MM.1S (cell line): ENCODE results near the gene SSX2IP.

Source experiments
- CTCF ChIP-seq: fragments of 300-600 bp; sonication (generic); IDR thresholded peaks from 2 replicates; pipeline ENCODE4 v1.5.1; 2016; ENCODE audit warnings: antibody characterized with exemption, low read length, mixed read lengths
- EZH2 ChIP-seq: fragments of 300-600 bp; sonication (generic); optimal IDR thresholded peaks from 2 replicates; pipeline ENCODE3; 2017; ENCODE audit warnings: low read depth, mild to moderate bottlenecking, antibody characterized with exemption, low read length, mixed read lengths

DNA sequence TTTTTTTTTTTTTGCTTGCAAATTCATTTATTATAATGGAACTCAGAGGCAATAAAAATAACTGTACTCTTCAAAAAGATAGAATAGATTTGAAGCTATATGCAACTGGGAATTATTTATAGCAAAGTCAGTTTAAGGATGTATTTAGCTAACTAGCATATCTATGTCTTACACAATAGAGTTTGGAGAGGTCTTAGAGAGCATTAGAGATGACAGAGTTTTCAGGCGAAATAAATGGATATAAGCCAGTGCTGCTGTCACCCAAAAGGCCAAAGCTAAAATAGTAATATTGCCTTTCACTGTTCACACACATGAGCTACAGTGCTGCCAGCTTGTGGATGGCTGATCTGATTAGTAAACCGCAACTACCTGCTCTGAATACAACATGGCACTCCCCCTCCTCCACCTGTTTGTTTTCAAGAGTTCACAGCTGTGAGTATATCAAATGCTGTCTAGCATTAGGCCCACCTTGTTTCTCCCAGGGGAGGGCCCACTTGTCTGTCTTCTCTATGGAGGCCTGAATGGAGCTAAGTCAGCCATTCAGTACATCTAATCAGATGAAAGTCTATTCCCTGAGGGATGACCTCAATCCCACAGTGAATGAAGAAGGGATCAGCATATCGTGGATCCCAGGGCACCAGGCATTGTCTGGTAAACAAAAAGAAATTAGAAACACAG lies 25.2 kb upstream of the SSX2IP start:
- no peak for TF ChIP-seq CTCF
- no peak for TF ChIP-seq EZH2
